GM19023 (cell line): Measurements from ENCODE around the gene ZNF3.

Experiments used
- ATAC-seq: cut with Tn5 transposase; IDR thresholded peaks from one replicate; pipeline ENCODE4 v1.9.1; 2021; ENCODE audit warnings: mild to moderate bottlenecking, moderate library complexity; ENCODE audit not compliant: unreplicated experiment

ZNF3 gene

GRCh38 chr7:100111156-100111555, 29.6 kb upstream of the ZNF3 start:
- ATAC-seq, result no peak

GRCh38 chr7:100109521-100110163, 28.1 kb upstream of the ZNF3 start:
- ATAC-seq, result no peak

GRCh38 chr7:100107890-100108289, 26.4 kb upstream of the ZNF3 start:
- no peak for ATAC-seq

GRCh38 chr7:100107125-100107737, 25.7 kb upstream of the ZNF3 start:
- ATAC-seq, result no peak

GRCh38 chr7:100106633-100107032, 25.1 kb upstream of the ZNF3 start:
- ATAC-seq, result no peak

- no peak for ATAC-seq
These were observed 24.0 kb upstream of the ZNF3 start for GRCh38 chr7:100105534-100105933.

- no peak for ATAC-seq
These were observed 21.7 kb upstream of the ZNF3 start for GRCh38 chr7:100102950-100103840.

GRCh38 chr7:100101016-100101862, 19.7 kb upstream of the ZNF3 start, which contains the start of the genes AP4M1 and MCM7:
Gene AP4M1 (plus strand): TSS chr7:100101643. CDS start chr7:100101715, 72 bp downstream.
Gene MCM7 (minus strand): TSS chr7:100101397. CDS start chr7:100101294, 103 bp downstream.
- ATAC-seq, result peak; percentile 84

GRCh38 chr7:100100420-100101015, 19.0 kb upstream of the ZNF3 start:
- ATAC-seq, result peak; percentile 68

GRCh38 chr7:100099452-100099851, 17.9 kb upstream of the ZNF3 start:
- ATAC-seq, result no peak

GRCh38 chr7:100098913-100099312, 17.4 kb upstream of the ZNF3 start:
- ATAC-seq, result no peak

GRCh38 chr7:100095704-100096103, 14.2 kb upstream of the ZNF3 start:
- no peak for ATAC-seq

- ATAC-seq, result no peak
These were observed 13.8 kb upstream of the ZNF3 start for GRCh38 chr7:100095289-100095688.

GRCh38 chr7:100093925-100094486, 12.5 kb upstream of the ZNF3 start:
- no peak for ATAC-seq

GRCh38 chr7:100093498-100093897, 12.0 kb upstream of the ZNF3 start:
- ATAC-seq, result no peak

GRCh38 chr7:100093054-100093453, 11.5 kb upstream of the ZNF3 start:
- no peak for ATAC-seq

GRCh38 chr7:100091411-100092181, 10.1 kb upstream of the ZNF3 start:
- no peak for ATAC-seq

GRCh38 chr7:100090527-100091410, 9.2 kb upstream of the ZNF3 start:
- ATAC-seq, result no peak
